GM12873 (cell line): ENCODE measurements around the gene RIMOC1.

Source experiments
- TF ChIP-seq, protein P1 (sequence below): IDR thresholded peaks from 2 replicates; pipeline ENCODE4 v1.5.1; 2012; ENCODE audit warnings: low read depth, mild to moderate bottlenecking, moderate library complexity, low read length, control low read depth; ENCODE audit not compliant: insufficient read depth; ENCODE audit errors: missing control alignments

Gene RIMOC1

DNA sequence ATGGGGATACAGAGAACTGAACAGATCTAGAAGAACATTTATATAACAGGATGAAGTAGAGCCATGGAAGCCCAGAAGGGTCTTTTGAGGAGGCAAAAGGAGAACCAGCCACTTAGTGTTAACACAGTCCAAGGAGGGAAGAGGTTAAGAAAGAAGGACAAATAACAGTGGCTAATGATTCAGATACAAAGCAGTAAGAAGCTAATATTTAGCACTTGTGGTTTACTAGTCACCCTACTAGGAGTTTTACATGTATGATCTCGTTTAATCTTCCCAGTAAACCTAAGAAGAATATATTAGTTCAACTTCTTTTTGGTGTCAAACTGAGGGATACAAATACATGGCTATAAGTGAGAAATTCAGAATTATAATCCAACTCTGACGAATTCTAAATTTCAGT, 28.6 kb downstream of the RIMOC1 start:
- TF ChIP-seq, protein P1, sequence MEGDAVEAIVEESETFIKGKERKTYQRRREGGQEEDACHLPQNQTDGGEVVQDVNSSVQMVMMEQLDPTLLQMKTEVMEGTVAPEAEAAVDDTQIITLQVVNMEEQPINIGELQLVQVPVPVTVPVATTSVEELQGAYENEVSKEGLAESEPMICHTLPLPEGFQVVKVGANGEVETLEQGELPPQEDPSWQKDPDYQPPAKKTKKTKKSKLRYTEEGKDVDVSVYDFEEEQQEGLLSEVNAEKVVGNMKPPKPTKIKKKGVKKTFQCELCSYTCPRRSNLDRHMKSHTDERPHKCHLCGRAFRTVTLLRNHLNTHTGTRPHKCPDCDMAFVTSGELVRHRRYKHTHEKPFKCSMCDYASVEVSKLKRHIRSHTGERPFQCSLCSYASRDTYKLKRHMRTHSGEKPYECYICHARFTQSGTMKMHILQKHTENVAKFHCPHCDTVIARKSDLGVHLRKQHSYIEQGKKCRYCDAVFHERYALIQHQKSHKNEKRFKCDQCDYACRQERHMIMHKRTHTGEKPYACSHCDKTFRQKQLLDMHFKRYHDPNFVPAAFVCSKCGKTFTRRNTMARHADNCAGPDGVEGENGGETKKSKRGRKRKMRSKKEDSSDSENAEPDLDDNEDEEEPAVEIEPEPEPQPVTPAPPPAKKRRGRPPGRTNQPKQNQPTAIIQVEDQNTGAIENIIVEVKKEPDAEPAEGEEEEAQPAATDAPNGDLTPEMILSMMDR: no peak

DNA sequence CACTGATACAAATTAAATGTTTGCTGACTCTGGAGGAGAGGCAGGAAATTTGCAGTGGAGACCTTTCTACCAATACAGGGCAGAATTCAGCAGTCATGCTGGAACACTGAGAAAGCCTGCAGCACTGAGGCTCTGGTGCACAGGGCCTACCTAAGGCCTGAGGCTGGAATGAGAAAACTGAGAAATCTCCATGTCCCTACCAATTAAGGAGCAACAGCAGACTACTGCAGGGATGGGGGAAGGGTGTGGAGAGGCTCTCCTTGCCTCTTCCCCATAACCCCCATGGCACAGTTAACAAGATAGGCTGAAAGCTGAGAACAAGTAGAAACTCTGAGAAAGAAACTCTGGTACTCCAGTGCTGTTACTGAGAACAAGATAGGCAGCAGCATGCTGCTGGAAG, 31.4 kb downstream of the RIMOC1 start:
- TF ChIP-seq, protein P1: no peak

DNA sequence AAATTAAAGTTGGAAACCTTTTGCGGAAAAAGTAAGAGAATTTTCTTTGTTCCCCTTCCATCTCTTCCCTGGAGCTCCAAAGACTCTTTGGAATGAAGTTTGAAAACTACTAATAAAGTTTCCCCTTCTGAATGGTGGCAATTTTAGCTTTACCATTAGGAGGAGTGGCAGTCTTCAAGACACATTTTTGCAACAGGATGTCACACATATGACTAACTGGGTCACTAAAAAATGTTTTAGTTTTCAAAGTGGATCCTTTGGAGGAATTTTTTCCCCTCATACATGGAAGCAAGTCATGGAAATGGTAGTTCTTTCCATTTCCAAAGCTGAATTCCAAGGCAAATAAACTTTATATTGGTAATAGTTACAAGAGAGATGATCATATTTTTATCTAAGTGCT, 36.5 kb downstream of the RIMOC1 start:
- TF ChIP-seq, protein P1: no peak

- TF ChIP-seq, protein P1: no peak
These were observed 47.1 kb downstream of the RIMOC1 start for GRCh38 chr5:41951224-41951623.
